Esophagus muscularis mucosa (tissue), 4 donors: ENCODE data around the gene XPO6. TPM values are rescaled to one million over a fixed set of nuclear protein-coding genes. Genes with fewer than 3 reads are reported as not detected.

Experiments used
- DNase-seq: peaks from one replicate; pipeline ENCODE4 v3.0.0-alpha.2; 2017; ENCODE audit errors: extremely low spot score
- H3K27ac ChIP-seq, 4 donors: fragments of 200-600 bp; sonication (generic); replicated peaks in 1 of 4; 1 replicate in 3 of 4; 2 replicates in 1 of 4; pipeline ENCODE4 v1.5.1; 2016 to 2019; ENCODE audit warnings: mild to moderate bottlenecking in 1 of 4
- H3K27me3 ChIP-seq, 4 donors: fragments of 200-600 bp; sonication (generic); one replicate each; pipeline versions ENCODE4 v1.5.1 to v1.6.0; 2016 to 2019
- H3K36me3 ChIP-seq, 4 donors: fragments of 200-600 bp; sonication (generic); one replicate each; pipeline ENCODE4 v1.5.1; 2016 to 2019
- H3K4me1 ChIP-seq, 4 donors: fragments of 200-600 bp; sonication (generic); one replicate each; pipeline ENCODE4 v1.5.1; 2016 to 2019
- H3K4me3 ChIP-seq, 4 donors: fragments of 200-600 bp; sonication (generic); 1 replicate in 2 of 4; 2 replicates in 2 of 4; pipeline ENCODE4 v1.5.1; 2016 to 2019; ENCODE audit warnings: mild to moderate bottlenecking in 4 of 4, moderate library complexity in 1 of 4
- H3K9me3 ChIP-seq, 4 donors: fragments of 200-600 bp; sonication (generic); 1 replicate in 3 of 4; 2 replicates in 1 of 4; pipeline ENCODE4 v1.5.1; 2016 to 2019
- EP300 ChIP-seq: sonication (generic); formaldehyde crosslinking; IDR thresholded peaks from one replicate; pipeline ENCODE4 v1.6.1; 2017; ENCODE audit warnings: antibody characterized with exemption
- POLR2A ChIP-seq: fragments of 450-650 bp; IDR thresholded peaks from one replicate; pipeline ENCODE4 v1.6.1; 2017; ENCODE audit warnings: antibody characterized with exemption, moderate library complexity, mild to moderate bottlenecking, low read depth
- POLR2AphosphoS5 ChIP-seq, 2 donors: sonication (generic); formaldehyde crosslinking; IDR thresholded peaks; one replicate each; pipeline ENCODE4 v1.6.1; 2017; ENCODE audit warnings: antibody characterized with exemption in 2 of 2
- WGBS: methylation state at CpG from one replicate; pipeline ENCODE4 v1.1.5; 2018; 5-methylcytosine and 5-hydroxymethylcytosine counted together
- intact Hi-C: fragments of 100-400 bp; cut with DNase I; formaldehyde crosslinking; loops from one replicate; pipeline ENCODE4 v1.15.1; 2023
- total RNA-seq, 4 donors: library from RNA; depleted of rRNA; stranded (reverse); fragments of >200 nt; gene quantifications; one replicate each; pipeline versions ENCODE4 v1.1.0 to v1.2.1, GENCODE V29; 2016
- TF ChIP-seq, protein P1 (sequence below), 3 experiments: fragments of 200-600 bp in 2 of 3; fragments of 450-650 bp in 1 of 3; sonication (generic) in 2 of 3; IDR thresholded peaks; one replicate each; pipeline ENCODE4 v1.5.1; 2017 to 2019; ENCODE audit warnings: antibody characterized with exemption in 3 of 3, mild to moderate bottlenecking in 2 of 3, moderate library complexity in 1 of 3

Gene XPO6
- total RNA-seq, 4 donors from 2014 or later: 39.0 to 68.3 (median 51.1) TPM

DNA sequence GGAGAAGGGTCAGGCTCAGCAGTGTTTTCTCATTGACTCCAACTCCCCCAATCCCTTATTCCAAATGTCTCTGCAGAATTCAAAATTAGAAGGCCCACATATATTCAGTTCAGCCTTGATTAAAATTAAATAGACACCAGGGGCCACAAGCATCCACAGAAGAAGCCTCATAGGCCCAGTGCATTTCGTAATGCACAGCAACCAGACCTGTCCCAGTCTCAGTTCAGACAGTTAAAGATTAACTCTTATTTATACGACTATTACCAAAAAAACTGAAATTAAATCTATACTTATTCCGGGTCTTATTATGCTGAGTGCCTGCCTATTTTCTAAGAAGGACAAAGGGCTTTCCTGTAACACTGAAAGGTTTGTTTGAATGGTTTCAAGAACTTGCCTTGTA lies 106.5 kb downstream of the XPO6 start:
- H3K9me3 ChIP-seq: no peaks in the 10 kb centered on the region
- 91% methylated on average over 3 of the region's 3 CpGs for WGBS
- H3K4me1 ChIP-seq: no peaks in the 10 kb centered on the region
- peaks cover 64 to 100% (median 93%) of the 10 kb centered on the region in 4 donors for H3K36me3 ChIP-seq
- no peak overlapping the region for H3K27ac ChIP-seq
- intact Hi-C loops: no loop called here
- TF ChIP-seq POLR2AphosphoS5 (IDR thresholded peaks at IDR 0.05) (no peak), POLR2A (no peak), EP300 (no peak)
- TF ChIP-seq, protein P1, sequence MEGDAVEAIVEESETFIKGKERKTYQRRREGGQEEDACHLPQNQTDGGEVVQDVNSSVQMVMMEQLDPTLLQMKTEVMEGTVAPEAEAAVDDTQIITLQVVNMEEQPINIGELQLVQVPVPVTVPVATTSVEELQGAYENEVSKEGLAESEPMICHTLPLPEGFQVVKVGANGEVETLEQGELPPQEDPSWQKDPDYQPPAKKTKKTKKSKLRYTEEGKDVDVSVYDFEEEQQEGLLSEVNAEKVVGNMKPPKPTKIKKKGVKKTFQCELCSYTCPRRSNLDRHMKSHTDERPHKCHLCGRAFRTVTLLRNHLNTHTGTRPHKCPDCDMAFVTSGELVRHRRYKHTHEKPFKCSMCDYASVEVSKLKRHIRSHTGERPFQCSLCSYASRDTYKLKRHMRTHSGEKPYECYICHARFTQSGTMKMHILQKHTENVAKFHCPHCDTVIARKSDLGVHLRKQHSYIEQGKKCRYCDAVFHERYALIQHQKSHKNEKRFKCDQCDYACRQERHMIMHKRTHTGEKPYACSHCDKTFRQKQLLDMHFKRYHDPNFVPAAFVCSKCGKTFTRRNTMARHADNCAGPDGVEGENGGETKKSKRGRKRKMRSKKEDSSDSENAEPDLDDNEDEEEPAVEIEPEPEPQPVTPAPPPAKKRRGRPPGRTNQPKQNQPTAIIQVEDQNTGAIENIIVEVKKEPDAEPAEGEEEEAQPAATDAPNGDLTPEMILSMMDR (IDR thresholded peaks at IDR 0.05): no peak
- no peak for DNase-seq
- no peak overlapping the region for H3K4me3 ChIP-seq
- H3K27me3 ChIP-seq: no peaks in the 10 kb centered on the region

DNA sequence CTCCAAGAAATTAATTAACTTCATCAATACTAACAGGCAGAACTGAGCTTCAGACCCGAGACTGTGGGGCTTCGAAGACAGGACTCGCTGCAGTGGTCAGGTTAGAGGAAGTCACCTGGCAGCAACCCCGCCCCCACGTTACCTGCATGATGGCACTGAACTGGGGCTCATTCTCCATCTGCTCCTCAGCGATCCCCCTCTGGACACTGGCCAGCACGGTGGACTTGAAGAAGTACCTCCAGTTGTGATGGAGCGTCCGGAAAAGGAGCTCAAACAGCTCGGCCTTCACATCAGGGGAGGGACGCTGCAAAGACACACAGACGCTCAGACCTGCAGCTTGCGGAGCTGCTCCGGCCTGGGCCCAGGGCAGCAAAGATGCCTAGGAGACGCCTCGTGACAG lies 107.4 kb downstream of the XPO6 start:
- no peak overlapping the region for H3K4me3 ChIP-seq
- intact Hi-C loops: no loop called here
- H3K27ac ChIP-seq: no peak overlapping the region
- no peaks in the 10 kb centered on the region for H3K9me3 ChIP-seq
- peaks cover 73 to 100% (median 98%) of the 10 kb centered on the region in 4 donors for H3K36me3 ChIP-seq
- DNase-seq: no peak
- no peaks in the 10 kb centered on the region for H3K27me3 ChIP-seq
- WGBS: 92% methylated on average over 16 of the region's 16 CpGs
- H3K4me1 ChIP-seq: no peaks in the 10 kb centered on the region
- TF ChIP-seq POLR2AphosphoS5 (IDR thresholded peaks at IDR 0.05) (no peak), EP300 (no peak), POLR2A (no peak)
- TF ChIP-seq, protein P1 (IDR thresholded peaks at IDR 0.05): no peak

DNA sequence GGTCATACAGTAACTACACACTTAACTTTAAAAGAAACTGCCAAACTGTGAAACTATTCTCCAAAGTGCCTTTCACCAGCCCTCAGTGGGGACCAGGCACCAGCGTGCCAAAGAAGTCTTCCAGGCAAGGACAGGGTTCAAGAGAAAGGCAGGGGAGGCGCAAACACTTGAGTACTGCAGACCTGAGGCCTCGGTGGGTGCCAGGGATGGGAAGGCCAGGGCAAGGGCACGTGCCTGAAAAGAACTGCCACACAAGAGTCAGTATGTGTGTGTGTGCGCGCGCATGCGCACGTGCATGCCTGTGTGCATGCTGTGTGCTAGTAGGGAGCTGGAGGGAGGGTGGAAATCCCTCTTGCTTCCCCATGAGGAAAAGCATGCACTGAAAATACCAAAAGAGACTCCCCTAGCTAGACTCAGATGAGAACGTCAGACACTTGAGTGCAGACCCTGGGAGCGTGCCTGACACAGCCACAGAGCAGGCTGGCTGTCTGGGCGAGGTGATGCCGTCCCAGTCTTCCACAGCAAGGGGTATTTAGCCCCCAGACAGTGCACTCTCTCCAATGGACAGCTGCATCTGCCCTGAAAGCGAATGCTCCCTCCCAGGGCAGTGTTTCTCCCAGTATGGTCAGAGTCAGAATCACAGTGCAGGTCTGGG lies 108.1 kb downstream of the XPO6 start:
- Histone ChIP-seq H3K27ac (no peak overlapping the region), H3K4me3 (no peak overlapping the region), H3K4me1 (no peaks in the 10 kb centered on the region), H3K36me3 (peaks cover 81 to 100% (median 99%) of the 10 kb centered on the region in 4 donors), H3K9me3 (no peaks in the 10 kb centered on the region), H3K27me3 (no peaks in the 10 kb centered on the region)
- 88% methylated on average over 11 of the region's 14 CpGs for WGBS
- TF ChIP-seq EP300 (no peak), POLR2AphosphoS5 (IDR thresholded peaks at IDR 0.05) (no peak), POLR2A (no peak)
- TF ChIP-seq, protein P1 (IDR thresholded peaks at IDR 0.05): no peak
- intact Hi-C loops: no loop called here
- DNase-seq: no peak

DNA sequence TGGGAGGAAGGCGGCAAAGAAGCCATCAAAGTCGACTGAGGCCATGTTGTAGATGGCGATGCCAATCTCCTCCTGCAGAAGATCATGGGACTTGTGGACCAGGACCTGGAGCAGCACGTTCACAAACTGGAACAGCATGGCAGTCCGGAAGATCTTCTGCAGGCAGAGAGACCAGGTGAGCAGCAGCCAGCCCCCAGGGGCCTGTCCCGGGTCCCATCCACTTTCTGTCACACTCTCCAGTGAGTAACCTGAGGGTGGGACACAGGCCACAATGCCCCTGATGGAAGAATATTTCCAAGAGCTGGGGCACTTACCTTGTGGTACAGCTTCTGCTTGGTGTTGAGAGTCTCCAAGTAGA lies 110.3 kb downstream of the XPO6 start:
- Histone ChIP-seq H3K27me3 (no peaks in the 10 kb centered on the region), H3K27ac (no peak overlapping the region), H3K4me1 (no peaks in the 10 kb centered on the region), H3K4me3 (no peak overlapping the region), H3K9me3 (no peaks in the 10 kb centered on the region), H3K36me3 (peaks cover 86 to 100% (median 96%) of the 10 kb centered on the region in 4 donors)
- 100% methylated on average over 6 of the region's 6 CpGs for WGBS
- intact Hi-C loops: no loop called here
- DNase-seq: no peak
- no peak for TF ChIP-seq EP300
- no peak for TF ChIP-seq POLR2A
- TF ChIP-seq, protein P1 (IDR thresholded peaks at IDR 0.05): no peak
- no peak for TF ChIP-seq POLR2AphosphoS5 (IDR thresholded peaks at IDR 0.05)
